NT2/D1 (cell line): ENCODE data around the gene ZNF358.

ENCODE experiments used
- DNase-seq: peaks from one replicate; pipeline ENCODE4 v3.0.0-alpha.2; 2011; ENCODE audit warnings: low read depth, low spot score
- H3K27me3 ChIP-seq: 2 replicates; pipeline ENCODE4 v1.6.0; 2011; ENCODE audit warnings: mild to moderate bottlenecking; ENCODE audit not compliant: insufficient read length, insufficient read depth
- H3K36me3 ChIP-seq: 2 replicates; pipeline ENCODE4 v1.6.1; 2011; ENCODE audit warnings: mild to moderate bottlenecking, low read length, mixed read lengths; ENCODE audit not compliant: insufficient read depth, insufficient read length
- H3K4me1 ChIP-seq: 2 replicates; pipeline ENCODE4 v1.5.1; 2011; ENCODE audit not compliant: insufficient read depth, insufficient read length
- H3K4me3 ChIP-seq: 2 replicates; pipeline ENCODE4 v1.5.1; 2011; ENCODE audit warnings: low read depth; ENCODE audit not compliant: insufficient read length
- H3K9ac ChIP-seq: 2 replicates; pipeline ENCODE4 v1.6.0; 2011; ENCODE audit warnings: low read depth; ENCODE audit not compliant: insufficient read length
- H3K9me3 ChIP-seq: 2 replicates; pipeline ENCODE4 v1.5.1; 2011; ENCODE audit warnings: mild to moderate bottlenecking, low read length; ENCODE audit not compliant: insufficient read depth
- SUZ12 ChIP-seq: IDR thresholded peaks from 2 replicates; pipeline ENCODE4 v1.6.1; 2011; ENCODE audit not compliant: insufficient read length, insufficient read depth; ENCODE audit errors: extremely low read depth
- YY1 ChIP-seq: IDR thresholded peaks from 2 replicates; pipeline ENCODE4 v1.6.1; 2011; ENCODE audit not compliant: insufficient read length, insufficient read depth
- ZNF274 ChIP-seq: IDR thresholded peaks from 2 replicates; pipeline ENCODE4 v1.6.1; 2011; ENCODE audit warnings: mild to moderate bottlenecking, low read depth, low read length

ZNF358 gene

DNA sequence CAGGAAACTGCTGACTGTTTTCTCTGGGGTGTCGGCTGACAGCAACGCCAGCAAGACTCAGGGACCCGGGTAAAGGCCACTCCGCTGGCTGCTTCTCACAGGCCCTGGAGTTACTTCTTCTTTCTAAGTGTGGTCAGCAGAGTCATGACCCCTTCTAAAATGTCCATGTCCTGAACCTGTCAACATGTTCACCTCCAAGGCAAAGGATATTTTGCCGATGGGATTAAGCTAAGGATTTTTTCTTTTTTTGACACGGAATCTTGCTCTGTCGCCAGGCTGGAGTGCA lies 35.0 kb upstream of the ZNF358 start:
- no peak overlapping the region for H3K4me3 ChIP-seq
- H3K9me3 ChIP-seq = peaks cover 6% of the 10 kb centered on the region; the same call in 1 of the 2 replicates
- peak overlapping the region; percentile 33 for H3K9ac ChIP-seq
- peaks cover 24% of the 10 kb centered on the region for H3K4me1 ChIP-seq
- DNase-seq = no peak
- H3K36me3 ChIP-seq = no peaks in the 10 kb centered on the region
- TF ChIP-seq ZNF274 = no peak
- TF ChIP-seq YY1 = no peak
- TF ChIP-seq SUZ12 = no peak
- no peaks in the 10 kb centered on the region for H3K27me3 ChIP-seq

DNA sequence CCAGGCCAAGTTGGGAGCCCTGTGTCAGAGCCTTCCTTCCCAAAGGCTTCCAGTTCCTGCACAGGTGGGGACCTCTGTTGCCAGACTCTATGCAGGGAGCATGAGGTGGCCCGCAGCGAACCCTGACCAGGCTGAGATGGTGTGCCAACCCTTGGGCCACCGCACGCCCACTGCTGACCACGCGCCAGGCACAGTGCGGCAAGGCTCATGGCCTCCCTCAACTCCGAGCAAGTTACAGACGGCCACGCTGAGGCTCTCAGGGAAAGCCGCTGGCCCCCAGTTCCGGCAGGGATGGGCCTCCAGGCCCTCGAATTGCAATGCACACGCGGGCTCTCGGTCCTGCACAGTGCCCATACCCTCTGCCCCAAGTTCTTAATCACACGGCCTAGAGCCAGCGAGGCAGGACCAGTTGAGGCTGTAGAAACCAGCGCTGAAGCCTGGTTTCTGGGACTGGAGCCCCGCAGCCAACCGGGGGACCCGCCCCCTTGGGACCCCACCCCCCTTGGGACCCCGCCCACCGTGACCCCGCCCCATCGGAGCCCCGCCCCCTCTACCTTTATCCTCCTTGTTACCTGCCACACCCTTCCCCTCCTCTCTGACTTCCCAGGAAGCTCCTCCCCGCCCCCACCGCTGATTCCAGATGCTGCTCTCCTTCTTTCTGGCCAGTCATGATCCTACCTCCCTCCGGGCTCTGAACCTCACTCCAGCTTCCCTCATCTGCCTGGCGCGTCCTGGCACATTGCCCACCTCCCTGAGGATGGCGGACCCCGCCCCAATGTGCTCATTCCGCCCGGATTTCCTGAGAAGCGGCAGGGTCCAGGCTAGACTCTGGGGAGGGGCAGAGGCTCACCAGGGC lies 33.1 kb upstream of the ZNF358 start:
- Histone ChIP-seq H3K4me1 (peaks cover 20% of the 10 kb centered on the region), H3K36me3 (no peaks in the 10 kb centered on the region), H3K4me3 (no peak overlapping the region), H3K27me3 (no peaks in the 10 kb centered on the region), H3K9me3 (peaks cover 6% of the 10 kb centered on the region; the same call in 1 of the 2 replicates), H3K9ac (peak overlapping the region; percentile 68)
- DNase-seq = no peak
- TF ChIP-seq YY1 (no peak), SUZ12 (no peak), ZNF274 (no peak)

DNA sequence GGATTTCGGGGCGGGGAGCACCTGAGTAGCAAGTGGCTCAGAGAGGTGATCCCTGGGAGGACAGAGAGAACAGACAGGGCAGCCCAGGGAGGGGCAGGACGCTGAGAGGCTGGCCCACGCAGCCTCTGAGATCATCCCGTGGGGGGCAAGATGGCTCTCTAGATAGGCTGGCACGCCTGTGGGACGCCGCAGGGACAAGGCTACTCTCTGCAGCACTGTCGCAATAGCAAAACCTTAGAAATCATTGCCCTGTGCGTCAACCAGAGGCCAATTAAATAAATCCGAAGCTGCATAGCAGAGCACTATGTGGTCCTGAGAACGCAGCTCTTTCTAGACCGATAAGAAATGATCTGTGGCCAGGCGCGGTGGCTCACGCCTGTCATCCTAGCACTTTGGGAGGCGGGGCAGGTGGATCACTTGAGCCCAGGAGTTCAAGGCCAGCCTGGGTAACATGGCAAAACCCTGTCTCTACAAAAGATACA lies 32.1 kb upstream of the ZNF358 start:
- DNase-seq = no peak
- peak overlapping the region; percentile 68 for H3K9ac ChIP-seq
- no peak for TF ChIP-seq SUZ12
- no peak for TF ChIP-seq YY1
- TF ChIP-seq ZNF274 = no peak
- no peaks in the 10 kb centered on the region for H3K27me3 ChIP-seq
- peaks cover 6% of the 10 kb centered on the region; the same call in 1 of the 2 replicates for H3K9me3 ChIP-seq
- H3K36me3 ChIP-seq = no peaks in the 10 kb centered on the region
- peak overlapping the region; percentile 19 for H3K4me3 ChIP-seq
- peaks cover 18% of the 10 kb centered on the region for H3K4me1 ChIP-seq

DNA sequence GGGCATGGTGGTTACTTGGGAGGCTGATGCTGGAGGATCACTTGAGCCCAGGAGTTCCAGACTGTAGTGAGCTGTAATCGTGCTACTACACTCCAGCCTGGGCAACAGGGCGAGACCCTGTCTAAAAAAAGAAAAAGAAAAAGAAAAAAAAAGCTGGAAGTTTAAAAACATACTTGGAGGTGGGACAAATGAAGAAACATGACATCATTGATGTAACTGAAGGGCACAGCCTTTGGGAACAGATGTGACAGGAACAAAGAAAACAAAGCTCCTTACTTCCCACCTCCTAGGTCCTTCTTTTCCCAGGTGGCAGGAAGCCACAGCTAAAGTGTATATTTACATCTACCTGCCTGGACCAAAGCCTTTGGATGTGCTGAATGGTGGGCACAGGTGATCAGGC lies 29.0 kb upstream of the ZNF358 start:
- H3K9me3 ChIP-seq = no peaks in the 10 kb centered on the region
- no peak overlapping the region for H3K4me3 ChIP-seq
- no peak for TF ChIP-seq SUZ12
- TF ChIP-seq YY1 = no peak
- TF ChIP-seq ZNF274 = no peak
- H3K4me1 ChIP-seq = peaks cover 11% of the 10 kb centered on the region
- H3K36me3 ChIP-seq = no peaks in the 10 kb centered on the region
- DNase-seq = no peak
- no peak overlapping the region for H3K9ac ChIP-seq
- H3K27me3 ChIP-seq = no peaks in the 10 kb centered on the region

DNA sequence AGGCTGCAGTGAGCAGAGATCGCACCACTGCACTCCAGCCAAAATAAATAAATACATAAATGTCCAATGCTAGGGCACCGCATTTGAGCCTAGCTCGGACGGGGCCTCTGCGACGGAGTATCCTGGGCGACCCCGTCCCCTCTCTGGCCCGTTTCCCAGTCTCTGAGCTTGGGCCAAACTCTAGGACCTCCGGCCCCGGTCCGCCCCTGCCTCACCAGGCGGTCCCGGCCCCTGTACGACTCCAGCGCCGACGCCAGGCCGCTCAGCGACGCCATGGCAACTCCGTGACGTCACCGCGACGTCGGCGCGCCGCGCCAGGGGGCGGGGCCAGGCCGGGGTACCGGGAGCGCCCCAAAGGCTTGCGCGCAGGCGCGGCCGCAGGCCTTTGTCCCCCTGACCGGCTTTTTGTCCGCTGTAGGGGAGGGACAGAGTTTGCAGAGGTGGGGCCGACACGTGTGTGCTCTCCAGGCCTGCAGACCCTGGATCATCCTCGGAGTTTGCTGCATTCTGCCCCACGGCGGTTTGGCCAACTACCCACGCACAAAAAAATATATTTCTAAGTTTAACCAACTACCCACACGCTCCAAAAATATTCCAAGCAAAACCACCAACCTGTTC lies 27.1 kb upstream of the ZNF358 start, which contains the start of gene PEX11G:
Gene PEX11G (minus strand): TSS at position 300 of the 618 bp plus-strand sequence. CDS start 25 bp downstream, at position 275.
- peak within 1 kb of the TSS; percentile 62 for H3K4me3 ChIP-seq
- peak within 1 kb of the TSS; percentile 95 for H3K9ac ChIP-seq
- H3K9me3 ChIP-seq = no peaks in the 10 kb centered on the region
- TF ChIP-seq SUZ12 = no peak
- TF ChIP-seq YY1 = no peak
- TF ChIP-seq ZNF274 = no peak
- DNase-seq = peak; percentile 87
- H3K4me1 ChIP-seq = peaks cover 5% of the 10 kb centered on the region
- H3K27me3 ChIP-seq = no peaks in the 10 kb centered on the region
- H3K36me3 ChIP-seq = no peaks in the 10 kb centered on the region

DNA sequence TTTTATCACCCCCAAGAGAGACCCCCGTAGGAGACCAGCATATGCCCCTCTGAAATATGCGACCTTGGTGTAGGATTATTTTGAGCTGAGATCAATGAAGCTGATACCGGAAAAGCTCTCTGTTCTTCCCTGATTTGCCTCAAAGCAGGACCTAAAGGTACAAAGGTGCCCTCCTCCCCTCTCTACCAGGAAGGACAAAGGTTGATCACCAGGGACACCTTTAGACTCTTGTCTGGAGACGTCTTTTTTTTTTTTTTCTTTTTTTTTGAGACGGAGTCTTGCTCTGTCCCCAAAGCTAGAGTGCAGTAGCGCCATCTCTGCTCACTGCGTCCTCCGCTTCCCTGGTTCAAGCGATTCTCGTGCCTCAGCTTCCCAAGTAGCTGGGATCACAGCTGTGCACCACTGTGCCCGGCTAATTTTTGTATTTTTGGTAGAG lies 26.3 kb upstream of the ZNF358 start:
- no peak for TF ChIP-seq ZNF274
- no peak for TF ChIP-seq SUZ12
- TF ChIP-seq YY1 = no peak
- peak overlapping the region; percentile 68 for H3K9ac ChIP-seq
- peaks cover 8% of the 10 kb centered on the region for H3K4me1 ChIP-seq
- H3K9me3 ChIP-seq = no peaks in the 10 kb centered on the region
- no peaks in the 10 kb centered on the region for H3K27me3 ChIP-seq
- no peak overlapping the region for H3K4me3 ChIP-seq
- no peak for DNase-seq
- no peaks in the 10 kb centered on the region for H3K36me3 ChIP-seq

DNA sequence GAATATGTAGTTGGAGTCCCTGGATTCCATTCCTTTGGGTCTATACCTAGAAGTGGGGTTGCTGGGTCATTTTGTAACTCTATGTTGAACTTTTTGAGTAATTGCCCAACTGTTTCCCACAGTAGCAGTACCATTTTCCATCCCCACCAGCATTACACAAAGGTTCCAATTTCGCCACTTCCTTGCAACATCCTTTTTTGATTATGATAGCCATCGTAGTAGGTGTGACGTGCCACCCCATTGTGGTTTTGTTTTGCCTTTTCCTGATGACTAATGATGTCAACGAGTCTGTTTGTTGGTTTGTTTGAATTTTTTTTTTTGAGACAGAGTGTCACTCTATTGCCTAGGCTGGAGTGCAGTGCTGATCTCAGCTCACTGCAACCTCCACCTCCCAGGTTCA lies 23.8 kb upstream of the ZNF358 start:
- H3K36me3 ChIP-seq = no peaks in the 10 kb centered on the region
- H3K4me3 ChIP-seq = no peak overlapping the region

More for the DNA sequence above, 23.8 kb upstream of the ZNF358 start:
- TF ChIP-seq YY1 (no peak), ZNF274 (no peak), SUZ12 (no peak)
- no peak for DNase-seq
- H3K9ac ChIP-seq = no peak overlapping the region
- peaks cover 9% of the 10 kb centered on the region for H3K4me1 ChIP-seq
- no peaks in the 10 kb centered on the region for H3K9me3 ChIP-seq
- no peaks in the 10 kb centered on the region for H3K27me3 ChIP-seq
